Endothelial cell of umbilical vein (primary cell): ENCODE measurements around the gene ZNF775. TPM values are rescaled to one million over a fixed set of nuclear protein-coding genes. Genes with fewer than 3 reads are reported as not detected.

Experiments
- BruUV-seq: library from RNA; stranded (reverse); fragments of 400-500 nt; replicated peaks from 2 replicates; lab custom pipeline; 2021; lab: Mats Ljungman, UMichigan
- CTCF ChIA-PET: fragments of 300-600, 350-600 bp; sonication (Branson Sonifier 250); formaldehyde crosslinking; loops from one replicate; lab custom pipeline; 2021; ENCODE audit warnings: antibody characterized with exemption, inconsistent platforms; lab: Charles Lee
- POLR2A ChIA-PET: fragments of 300-600, 350-600 bp; sonication (Branson Sonifier 250); formaldehyde crosslinking; loops from one replicate; lab custom pipeline; 2021; ENCODE audit warnings: antibody characterized with exemption, inconsistent platforms; lab: Charles Lee
- DNase-seq: peaks from one replicate; pipeline ENCODE4 v3.0.0-alpha.2; 2011; ENCODE audit warnings: low read depth, low spot score
- FAIRE-seq: peaks from 2 replicates; lab custom pipeline; 2011; peaks lifted over from hg19 to GRCh38; lab: Jason Lieb, UNC
- H2AFZ ChIP-seq: 2 replicates; pipeline ENCODE4 v1.6.0; 2012; ENCODE audit warnings: low read depth, low read length, control low read depth, inconsistent platforms
- H3K27ac ChIP-seq: 2 replicates; pipeline ENCODE4 v1.5.1; 2011; ENCODE audit warnings: low read depth, mild to moderate bottlenecking, control low read depth, low read length, moderate library complexity; ENCODE audit not compliant: insufficient read depth
- H3K27me3 ChIP-seq, 2 experiments: 2 replicates each; pipeline versions ENCODE4 v1.6.0 to v1.6.1; 2011; ENCODE audit warnings: low read length in 2 of 2, mixed read lengths in 1 of 2; ENCODE audit not compliant: control insufficient read depth in 2 of 2, insufficient read depth in 2 of 2
- H3K36me3 ChIP-seq, 2 experiments: 2 replicates in 1 of 2; 3 replicates in 1 of 2; pipeline ENCODE4 v1.5.1; 2011; ENCODE audit warnings: low read length in 2 of 2, mild to moderate bottlenecking in 1 of 2, moderate library complexity in 1 of 2; ENCODE audit not compliant: control insufficient read depth in 2 of 2, insufficient read depth in 2 of 2; ENCODE audit errors: extremely low read depth in 1 of 2
- H3K4me1 ChIP-seq: 3 replicates; pipeline ENCODE4 v1.5.1; 2011; ENCODE audit warnings: mild to moderate bottlenecking, low read length; ENCODE audit not compliant: control insufficient read depth, insufficient read depth; ENCODE audit errors: extremely low read depth
- H3K4me2 ChIP-seq: 2 replicates; pipeline ENCODE4 v1.6.1; 2011; ENCODE audit warnings: low read length, control low read depth, mixed read lengths; ENCODE audit not compliant: insufficient read depth
- H3K4me3 ChIP-seq, 3 experiments: fragments of 200-600 bp in 1 of 3; sonication (generic), shearing (Covaris generic) in 1 of 3; replicated peaks in 1 of 3; 2 replicates each; pipeline ENCODE4 v1.5.1; 2011 to 2016; ENCODE audit warnings: control low read depth in 3 of 3, low read length in 3 of 3, mild to moderate bottlenecking in 2 of 3, inconsistent platforms in 1 of 3, low read depth in 1 of 3, moderate library complexity in 1 of 3; ENCODE audit not compliant: insufficient read depth in 1 of 3
- H3K79me2 ChIP-seq: 2 replicates; pipeline ENCODE4 v1.6.0; 2012; ENCODE audit warnings: low read length, inconsistent platforms; ENCODE audit not compliant: control insufficient read depth, insufficient read depth
- H3K9ac ChIP-seq: replicated peaks from 2 replicates; pipeline ENCODE3; 2011; ENCODE audit warnings: low read length, control low read depth; ENCODE audit not compliant: insufficient read depth; ENCODE audit errors: extremely low read depth
- H3K9me1 ChIP-seq: replicated peaks from 3 replicates; pipeline ENCODE4 v1.6.0; 2011; ENCODE audit warnings: mild to moderate bottlenecking, low read length; ENCODE audit not compliant: control insufficient read depth, insufficient read depth; ENCODE audit errors: extremely low read depth
- H3K9me3 ChIP-seq: replicated peaks from 2 replicates; pipeline ENCODE4 v1.5.1; 2012; ENCODE audit warnings: low read length, inconsistent platforms; ENCODE audit not compliant: control insufficient read depth, insufficient read depth
- H4K20me1 ChIP-seq: replicated peaks from 2 replicates; pipeline ENCODE3; 2011; ENCODE audit warnings: mild to moderate bottlenecking, low read length; ENCODE audit not compliant: control insufficient read depth, insufficient read depth; ENCODE audit errors: extremely low read depth
- EZH2 ChIP-seq: IDR thresholded peaks from 2 replicates; pipeline ENCODE4 v1.6.1; 2012; ENCODE audit warnings: borderline replicate concordance, low read depth, mild to moderate bottlenecking, moderate library complexity, low read length, inconsistent platforms; ENCODE audit not compliant: severe bottlenecking
- FOS ChIP-seq: IDR thresholded peaks from 2 replicates; pipeline ENCODE4 v1.6.1; 2011; ENCODE audit warnings: mild to moderate bottlenecking, low read length, moderate library complexity, borderline replicate concordance; ENCODE audit not compliant: insufficient read depth
- GATA2 ChIP-seq: IDR thresholded peaks from 2 replicates; pipeline ENCODE4 v1.7.0; 2011; ENCODE audit warnings: low read depth, mild to moderate bottlenecking, moderate library complexity, mixed read lengths, low read length; ENCODE audit not compliant: insufficient read length, insufficient read depth
- JUN ChIP-seq: IDR thresholded peaks from 2 replicates; pipeline ENCODE4 v1.6.1; 2011; ENCODE audit warnings: borderline replicate concordance, low read depth; ENCODE audit not compliant: insufficient read length, insufficient read depth
- MYC ChIP-seq: IDR thresholded peaks from one replicate; pipeline ENCODE4 v1.6.1; 2011; ENCODE audit warnings: mild to moderate bottlenecking, low read depth, low read length
- POLR2A ChIP-seq: IDR thresholded peaks from 2 replicates; pipeline ENCODE4 v1.6.1; 2012; ENCODE audit warnings: low read depth, mild to moderate bottlenecking, control low read depth, low read length
- POLR2AphosphoS5 ChIP-seq: IDR thresholded peaks from 2 replicates; pipeline ENCODE4 v1.6.1; 2012; ENCODE audit warnings: low read depth, mild to moderate bottlenecking, control low read depth, low read length, moderate library complexity; ENCODE audit not compliant: insufficient read depth
- dilution Hi-C: fragments of 300-500 bp; cut with MboI; formaldehyde crosslinking; loops from one replicate; pipeline ENCODE4 v1.15.0; 2019; ENCODE audit warnings: low sequenced_read_pairs; ENCODE audit not compliant: extremely low pct_ligation_motif_present
- intact Hi-C: fragments of 100-400 bp; cut with micrococcal nuclease; formaldehyde crosslinking; loops from one replicate; pipeline ENCODE4 v1.10.0; 2022
- polyA plus RNA-seq, 4 experiments: library from polyadenylated mRNA; depleted of rRNA in 3 of 4; stranded (reverse) in 3 of 4; unstranded in 1 of 4; fragments of >200 nt; gene quantifications; 2 replicates each; pipeline versions ENCODE4 v1.2.1 to v1.2.3, GENCODE V29; 2011 to 2012; ENCODE audit warnings: missing spikeins in 1 of 4
- total RNA-seq: library from RNA; stranded (reverse); gene quantifications from 2 replicates; pipeline ENCODE4 v1.2.3, GENCODE V29; 2021
- TF ChIP-seq, protein P1 (sequence below), 2 donors: IDR thresholded peaks; 1 replicate in 1 of 2; 2 replicates in 1 of 2; pipeline ENCODE4 v1.5.1; 2011; ENCODE audit warnings: low read length in 2 of 2, mild to moderate bottlenecking in 2 of 2, moderate library complexity in 2 of 2, control low read depth in 1 of 2, inconsistent platforms in 1 of 2, low read depth in 1 of 2; ENCODE audit not compliant: insufficient read depth in 1 of 2; ENCODE audit errors: extremely low read depth in 1 of 2
- TF ChIP-seq, protein P2 (sequence below): IDR thresholded peaks from 2 replicates; pipeline ENCODE4 v1.6.1; 2011; ENCODE audit not compliant: insufficient read depth, insufficient read length

The ZNF775 gene
- total and polyA plus RNA-seq, 2 donors (not counting 3 experiments of a cell fraction or from before 2014, with no cell fraction given), result 5.8 to 8.3 TPM

- no TSS peak for BruUV-seq
- H3K9me1 ChIP-seq, result no peaks in the 10 kb centered on the region
Measured at GRCh38 chr7:150401424-150401790, 22.3 kb downstream of the ZNF775 start.

More at GRCh38 chr7:150401424-150401790, 22.3 kb downstream of the ZNF775 start:
- H3K9ac ChIP-seq, result no peak overlapping the region
- H3K4me1 ChIP-seq, result peaks cover 13% of the 10 kb centered on the region
- H3K4me3 ChIP-seq, result no peak overlapping the region
- FAIRE-seq (no peak), DNase-seq (no peak)
- H3K36me3 ChIP-seq, result peaks cover 0 to 13% of the 10 kb centered on the region in 2 experiments
- ChIA-PET CTCF (interaction anchor here (1.1 kb wide), 1 partner anchor 14 kb away, joined by 3 read pairs; no protein-coding TSS in a partner anchor), POLR2A (no interaction called here)
- H3K27ac ChIP-seq, result no peak overlapping the region
- H4K20me1 ChIP-seq, result no peaks in the 10 kb centered on the region
- H3K9me3 ChIP-seq, result no peaks in the 10 kb centered on the region
- intact Hi-C loops, result no loop called here
- H3K27me3 ChIP-seq, result no peaks in the 10 kb centered on the region
- TF ChIP-seq, protein P1, sequence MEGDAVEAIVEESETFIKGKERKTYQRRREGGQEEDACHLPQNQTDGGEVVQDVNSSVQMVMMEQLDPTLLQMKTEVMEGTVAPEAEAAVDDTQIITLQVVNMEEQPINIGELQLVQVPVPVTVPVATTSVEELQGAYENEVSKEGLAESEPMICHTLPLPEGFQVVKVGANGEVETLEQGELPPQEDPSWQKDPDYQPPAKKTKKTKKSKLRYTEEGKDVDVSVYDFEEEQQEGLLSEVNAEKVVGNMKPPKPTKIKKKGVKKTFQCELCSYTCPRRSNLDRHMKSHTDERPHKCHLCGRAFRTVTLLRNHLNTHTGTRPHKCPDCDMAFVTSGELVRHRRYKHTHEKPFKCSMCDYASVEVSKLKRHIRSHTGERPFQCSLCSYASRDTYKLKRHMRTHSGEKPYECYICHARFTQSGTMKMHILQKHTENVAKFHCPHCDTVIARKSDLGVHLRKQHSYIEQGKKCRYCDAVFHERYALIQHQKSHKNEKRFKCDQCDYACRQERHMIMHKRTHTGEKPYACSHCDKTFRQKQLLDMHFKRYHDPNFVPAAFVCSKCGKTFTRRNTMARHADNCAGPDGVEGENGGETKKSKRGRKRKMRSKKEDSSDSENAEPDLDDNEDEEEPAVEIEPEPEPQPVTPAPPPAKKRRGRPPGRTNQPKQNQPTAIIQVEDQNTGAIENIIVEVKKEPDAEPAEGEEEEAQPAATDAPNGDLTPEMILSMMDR (IDR thresholded peaks at IDR 0.05; ENCODE audit: extremely low read depth in 1 of 2, insufficient read depth in 1 of 2, low read depth in 1 of 2, low read length in 2 of 2), result no peak
- TF ChIP-seq POLR2A, result no peak
- TF ChIP-seq, protein P2, sequence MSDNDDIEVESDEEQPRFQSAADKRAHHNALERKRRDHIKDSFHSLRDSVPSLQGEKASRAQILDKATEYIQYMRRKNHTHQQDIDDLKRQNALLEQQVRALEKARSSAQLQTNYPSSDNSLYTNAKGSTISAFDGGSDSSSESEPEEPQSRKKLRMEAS, result no peak
- TF ChIP-seq EZH2, result no peak
- no peak for TF ChIP-seq GATA2
- no peak for TF ChIP-seq POLR2AphosphoS5
- TF ChIP-seq FOS, result no peak
- TF ChIP-seq MYC, result no peak
- TF ChIP-seq JUN, result no peak
- dilution Hi-C loops, result no loop called here
- H3K4me2 ChIP-seq, result no peak overlapping the region
- no peaks in the 10 kb centered on the region for H3K79me2 ChIP-seq
- H2AFZ ChIP-seq, result no peak overlapping the region
